Measurements from ENCODE around the gene ECI1.

The ECI1 gene

GRCh38 chr16:2296661-2297505 is 45.5 kb upstream of the ECI1 start:
- DNase-seq (ENCODE audit: low spot score): no peak
- ChIA-PET POLR2A (ENCODE audit: low non-redundant PET) (no interaction called here), CTCF (no interaction called here)
- no peak overlapping the region for H3K27ac ChIP-seq
- no peak for TF ChIP-seq CTCF (conservative IDR thresholded peaks at IDR 0.05; ENCODE audit: low read depth)

GRCh38 chr16:2295056-2295798 is 43.8 kb upstream of the ECI1 start:
- DNase-seq (ENCODE audit: low spot score): no peak
- no peak overlapping the region for H3K27ac ChIP-seq
- no peak for TF ChIP-seq CTCF (conservative IDR thresholded peaks at IDR 0.05; ENCODE audit: low read depth)
- CTCF ChIA-PET: no interaction called here
- POLR2A ChIA-PET (ENCODE audit: low non-redundant PET): no interaction called here

GRCh38 chr16:2292221-2292620 is 40.8 kb upstream of the ECI1 start:
- TF ChIP-seq CTCF (conservative IDR thresholded peaks at IDR 0.05; ENCODE audit: low read depth): no peak
- no peak for DNase-seq (ENCODE audit: low spot score)
- ChIA-PET CTCF (no interaction called here), POLR2A (ENCODE audit: low non-redundant PET) (no interaction called here)
- no peak overlapping the region for H3K27ac ChIP-seq

GRCh38 chr16:2289282-2289681 is 37.9 kb upstream of the ECI1 start:
- DNase-seq (ENCODE audit: low spot score): no peak
- ChIA-PET POLR2A (ENCODE audit: low non-redundant PET) (no interaction called here), CTCF (no interaction called here)
- no peak for TF ChIP-seq CTCF (conservative IDR thresholded peaks at IDR 0.05; ENCODE audit: low read depth)
- H3K27ac ChIP-seq: no peak overlapping the region

- H3K27ac ChIP-seq: no peak overlapping the region
- ChIA-PET CTCF (no interaction called here), POLR2A (ENCODE audit: low non-redundant PET) (no interaction called here)
- no peak for DNase-seq (ENCODE audit: low spot score)
- no peak for TF ChIP-seq CTCF (conservative IDR thresholded peaks at IDR 0.05; ENCODE audit: low read depth)
These were observed 37.3 kb upstream of the ECI1 start for GRCh38 chr16:2288726-2289125.

- TF ChIP-seq CTCF (conservative IDR thresholded peaks at IDR 0.05; ENCODE audit: low read depth): no peak
- POLR2A ChIA-PET (ENCODE audit: low non-redundant PET): no interaction called here
- CTCF ChIA-PET: no interaction called here
- no peak for DNase-seq (ENCODE audit: low spot score)
- H3K27ac ChIP-seq: no peak overlapping the region
These were observed 36.6 kb upstream of the ECI1 start for GRCh38 chr16:2287916-2288547.
